Natural killer cell (primary cell): ENCODE results near the gene KRTCAP2. TPM values are rescaled to one million over a fixed set of nuclear protein-coding genes. Genes with fewer than 3 reads are reported as not detected.
A peak's percentile ranks its signal among the peaks of the same experiment; 100 is the strongest.

Source experiments
- ATAC-seq, 3 donors: fragments of 150-1000 bp in 2 of 3; fragments of 200-7000 bp in 1 of 3; cut with Tn5 transposase; 1 replicate in 1 of 3; 2 replicates in 2 of 3; pipeline ENCODE4 v1.10.0; 2021; ENCODE audit warnings: mild to moderate bottlenecking in 2 of 3, moderate library complexity in 2 of 3
- DNase-seq, 2 donors: peaks; one replicate each; pipeline versions ENCODE4 v3.0.0 to v3.0.0-alpha.2; 2013 to 2021; ENCODE audit warnings: mixed read lengths in 1 of 2
- H3K27ac ChIP-seq: one replicate; pipeline ENCODE4 v1.5.1; 2013; ENCODE audit warnings: mild to moderate bottlenecking, low read length
- H3K27me3 ChIP-seq: one replicate; pipeline ENCODE4 v1.6.1; 2013; ENCODE audit warnings: low read length; ENCODE audit not compliant: control insufficient read depth, insufficient read depth
- H3K36me3 ChIP-seq: one replicate; pipeline ENCODE4 v1.6.1; 2013; ENCODE audit warnings: low read length; ENCODE audit not compliant: control insufficient read depth, insufficient read depth
- H3K4me1 ChIP-seq: one replicate; pipeline ENCODE4 v1.6.1; 2013; ENCODE audit warnings: low read length; ENCODE audit not compliant: control insufficient read depth, insufficient read depth
- H3K4me3 ChIP-seq: one replicate; pipeline ENCODE4 v1.5.1; 2013; ENCODE audit warnings: low read length
- H3K9me3 ChIP-seq: one replicate; pipeline ENCODE4 v1.6.1; 2013; ENCODE audit warnings: low read length; ENCODE audit not compliant: control insufficient read depth, insufficient read depth
- H3K27ac Mint-ChIP-seq, 2 donors: one replicate each; pipeline ENCODE4 v1.8.0; 2022; ENCODE audit warnings: mild to moderate bottlenecking in 2 of 2, mixed read lengths in 2 of 2, moderate library complexity in 1 of 2
- H3K27me3 Mint-ChIP-seq, 2 donors: one replicate each; pipeline ENCODE4 v1.8.0; 2022; ENCODE audit warnings: low read depth in 2 of 2, mixed read lengths in 2 of 2
- H3K36me3 Mint-ChIP-seq: one replicate; pipeline ENCODE4 v1.8.0; 2022; ENCODE audit warnings: mixed read lengths
- H3K4me1 Mint-ChIP-seq, 2 donors: one replicate each; pipeline ENCODE4 v1.8.0; 2022; ENCODE audit warnings: mixed read lengths in 2 of 2
- H3K4me3 Mint-ChIP-seq: one replicate; pipeline ENCODE4 v1.8.0; 2022; ENCODE audit warnings: mild to moderate bottlenecking, moderate library complexity, mixed read lengths
- H3K9me3 Mint-ChIP-seq, 2 donors: one replicate each; pipeline ENCODE4 v1.8.0; 2022; ENCODE audit warnings: mixed read lengths in 2 of 2
- CTCF ChIP-seq: fragments of 200-600 bp; IDR thresholded peaks from one replicate; pipeline ENCODE4 v1.8.0; 2022; ENCODE audit warnings: antibody characterized with exemption
- WGBS: methylation state at CpG from one replicate; pipeline ENCODE4 v1.1.7; 2013; ENCODE audit warnings: missing lambda C conversion rate; ENCODE audit not compliant: insufficient coverage; 5-methylcytosine and 5-hydroxymethylcytosine counted together
- intact Hi-C: fragments of 100-400 bp; cut with micrococcal nuclease; formaldehyde crosslinking; loops from one replicate; pipeline ENCODE4 v1.14.2; 2022
- total RNA-seq, 4 donors: library from RNA; stranded (reverse); fragments of 120-200 nt in 1 of 4; gene quantifications; one replicate each; pipeline versions ENCODE4 v1.2.3 to v1.2.4, GENCODE V29; 2013 to 2022

Gene KRTCAP2
- total RNA-seq, 3 donors from 2014 or later (not counting 1 experiment from before 2014, with no cell fraction given), result 95.3 to 113 (median 104) TPM

GRCh38 chr1:155175927-155176371, 2.8 kb upstream of the KRTCAP2 start:
- Mint-ChIP-seq H3K9me3 (no peaks in the 10 kb centered on the region), H3K27ac (no peak overlapping the region), H3K36me3 (no peaks in the 10 kb centered on the region), H3K27me3 (peaks cover 0 to 5% of the 10 kb centered on the region in 2 donors), H3K4me1 (peaks cover 28 to 40% of the 10 kb centered on the region in 2 donors), H3K4me3 (no peak overlapping the region)
- TF ChIP-seq CTCF, result no peak
- H3K4me3 ChIP-seq, result no peak overlapping the region
- peak in 1 of 2 donors; percentile 57 for DNase-seq
- no peak overlapping the region for H3K27ac ChIP-seq
- H3K4me1 ChIP-seq, result peaks cover 33% of the 10 kb centered on the region
- WGBS, result 89% methylated on average over 9 of the region's 9 CpGs
- intact Hi-C loops, result loop anchor here (5.0 kb wide), 2 partner anchors 51 to 416 kb away; no protein-coding TSS in a partner anchor
- no peaks in the 10 kb centered on the region for H3K27me3 ChIP-seq
- no peaks in the 10 kb centered on the region for H3K9me3 ChIP-seq
- peaks cover 2% of the 10 kb centered on the region for H3K36me3 ChIP-seq
- no peak for ATAC-seq

- intact Hi-C loops, result loop anchor here (5.0 kb wide), 2 partner anchors 52 to 417 kb away; no protein-coding TSS in a partner anchor
- no peak overlapping the region for H3K4me3 ChIP-seq
- Mint-ChIP-seq H3K27me3 (peaks cover 0 to 5% of the 10 kb centered on the region in 2 donors), H3K9me3 (no peaks in the 10 kb centered on the region), H3K27ac (no peak overlapping the region), H3K4me3 (no peak overlapping the region), H3K36me3 (no peaks in the 10 kb centered on the region), H3K4me1 (peaks cover 28 to 40% of the 10 kb centered on the region in 2 donors)
- H3K27me3 ChIP-seq, result no peaks in the 10 kb centered on the region
- peaks cover 33% of the 10 kb centered on the region for H3K4me1 ChIP-seq
- TF ChIP-seq CTCF, result no peak
- DNase-seq, result peak in 1 of 2 donors; percentile 21
- H3K36me3 ChIP-seq, result peaks cover 3% of the 10 kb centered on the region
- no peaks in the 10 kb centered on the region for H3K9me3 ChIP-seq
- 93% methylated on average over 9 of the region's 12 CpGs for WGBS
- ATAC-seq, result no peak
- no peak overlapping the region for H3K27ac ChIP-seq
Observed at GRCh38 chr1:155175281-155175926, 2.3 kb upstream of the KRTCAP2 start.

GRCh38 chr1:155174324-155175280, 1.5 kb upstream of the KRTCAP2 start:
- H3K4me3 Mint-ChIP-seq, result peak overlapping the region; percentile 95
- no peak overlapping the region for H3K27ac ChIP-seq
- no peak for ATAC-seq
- peaks cover 28 to 40% of the 10 kb centered on the region in 2 donors for H3K4me1 Mint-ChIP-seq
- peak overlapping the region; percentile 68 for H3K4me3 ChIP-seq
- no peaks in the 10 kb centered on the region for H3K9me3 Mint-ChIP-seq
- WGBS, result 13% methylated on average over 34 of the region's 35 CpGs
- peak overlapping the region; percentile 95 to 99 for H3K27ac Mint-ChIP-seq
- peaks cover 9% of the 10 kb centered on the region for H3K36me3 ChIP-seq
- H3K9me3 ChIP-seq, result no peaks in the 10 kb centered on the region
- H3K27me3 ChIP-seq, result no peaks in the 10 kb centered on the region
- H3K4me1 ChIP-seq, result peaks cover 33% of the 10 kb centered on the region
- DNase-seq, result peak in 1 of 2 donors; percentile 85
- no peaks in the 10 kb centered on the region for H3K36me3 Mint-ChIP-seq
- intact Hi-C loops, result loop anchor here (5.0 kb wide), 2 partner anchors 53 to 418 kb away; no protein-coding TSS in a partner anchor
- H3K27me3 Mint-ChIP-seq, result peaks cover 0 to 5% of the 10 kb centered on the region in 2 donors
- TF ChIP-seq CTCF, result no peak
